Activated effector memory CD4-positive, alpha-beta T cell treated with Interleukin-2 at 50 U/mL for 16 hours (primary cell): ENCODE measurements around the gene ALDH1L2.
"Not testable (repeated sequence)": the region's sequence is repeated elsewhere in the genome, so short reads cannot be mapped to it uniquely, and the experiment has no call there.

Source experiments
- DNase-seq: peaks from one replicate; pipeline ENCODE4 v3.0.0-alpha.2; 2020

Gene ALDH1L2

DNA sequence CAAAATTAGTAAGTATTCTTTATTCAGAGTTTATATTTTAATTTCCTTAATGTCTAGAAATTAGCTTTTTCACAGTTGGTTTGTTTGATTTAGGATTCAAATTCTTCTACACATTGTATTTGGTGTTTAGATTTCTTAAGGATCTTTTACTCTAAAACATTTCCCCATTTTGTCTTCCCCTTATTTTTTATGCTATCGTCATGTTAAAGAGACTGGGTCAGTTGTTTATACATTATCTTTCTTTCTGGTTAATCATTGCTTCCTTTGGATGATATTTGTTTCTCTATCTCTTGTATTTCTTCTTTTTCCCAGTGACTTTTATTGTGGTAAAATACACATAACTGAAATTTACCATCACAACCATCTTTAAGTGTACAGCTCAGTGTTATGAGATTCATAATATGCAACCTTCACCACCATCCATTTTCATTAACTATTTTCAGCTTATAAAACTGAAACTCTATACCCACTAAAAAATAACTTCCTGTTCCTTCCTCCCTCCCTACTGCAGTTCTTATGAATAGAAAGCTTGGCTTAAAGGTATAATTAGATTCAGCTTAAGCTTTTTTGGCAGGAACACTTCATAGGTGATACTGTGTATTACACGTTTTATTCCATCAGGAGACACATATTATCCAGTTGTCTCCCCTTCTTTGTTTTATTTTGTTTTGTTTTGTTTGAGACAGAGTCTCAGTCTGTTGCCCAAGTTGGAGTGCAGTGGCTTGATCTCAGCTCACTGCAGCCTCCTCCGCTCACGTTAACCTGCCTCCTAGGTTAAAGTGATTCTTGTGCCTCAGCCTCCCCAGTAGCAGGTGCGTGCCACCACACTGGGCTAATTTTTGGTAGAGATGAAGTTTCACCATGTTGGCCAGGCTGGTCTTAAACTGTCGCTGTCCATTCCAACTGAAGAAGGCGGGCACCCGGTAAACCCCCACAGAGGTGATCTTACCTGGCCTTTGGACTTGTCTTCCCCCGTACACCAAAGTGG lies 53.1 kb downstream of the ALDH1L2 start:
- DNase-seq, result no peak

DNA sequence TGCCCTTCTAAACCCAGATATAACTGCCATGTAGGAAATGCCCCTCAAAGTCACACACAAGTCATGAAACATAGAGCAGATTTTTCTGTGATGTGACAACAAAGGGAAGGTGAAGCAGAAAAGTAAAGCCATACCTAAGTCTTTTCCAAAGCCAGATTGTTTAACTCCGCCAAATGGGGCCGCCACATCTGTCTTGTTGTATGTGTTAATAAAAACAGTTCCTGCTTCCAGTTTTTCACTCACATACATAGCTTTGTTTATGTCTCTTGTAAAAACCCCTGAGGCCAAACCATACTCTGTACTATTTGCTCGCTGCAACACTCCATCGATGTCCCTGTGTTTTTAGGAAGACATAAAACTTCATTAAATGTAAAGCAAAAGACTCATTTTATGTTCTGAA lies 57.8 kb downstream of the ALDH1L2 start:
- no peak for DNase-seq

DNA sequence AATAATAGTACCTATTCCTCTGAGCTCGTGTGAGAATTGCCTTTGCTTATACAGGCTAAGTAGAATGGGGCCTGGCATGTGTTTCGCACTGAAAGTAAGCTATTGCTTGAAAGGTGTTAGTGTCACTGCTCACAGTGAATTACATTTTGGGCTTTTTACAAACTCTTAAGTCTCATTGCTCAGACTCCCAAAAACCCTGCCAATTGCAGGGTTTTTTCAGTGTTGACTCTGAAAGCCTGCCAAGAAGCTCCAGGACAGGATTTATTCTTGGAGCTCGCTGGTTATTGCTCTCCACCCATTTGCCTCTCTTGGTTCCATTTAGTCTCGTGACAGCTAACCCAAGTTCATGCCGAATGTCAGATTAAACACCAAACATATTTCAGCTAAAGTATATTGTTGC lies 58.4 kb downstream of the ALDH1L2 start:
- DNase-seq, result no peak

DNA sequence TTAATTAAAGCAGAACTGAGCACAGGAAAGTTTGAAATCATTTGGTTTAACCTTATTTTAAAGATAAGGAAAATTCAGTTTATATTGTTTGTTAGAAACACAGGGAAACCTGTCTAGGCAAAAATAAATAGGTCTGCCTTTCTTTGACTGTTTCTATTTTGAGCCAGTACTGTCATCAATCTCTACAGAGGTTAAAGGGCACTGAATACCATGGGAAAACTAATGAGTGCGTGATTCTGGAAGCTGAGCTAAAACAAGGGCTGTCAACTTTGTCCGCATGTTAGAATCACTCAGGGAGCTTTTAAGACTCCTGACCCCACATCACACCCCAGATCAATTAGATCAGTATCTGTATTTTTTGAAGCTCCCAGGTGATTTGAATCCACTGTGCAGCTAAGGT lies 59.3 kb downstream of the ALDH1L2 start:
- DNase-seq, result no peak

DNA sequence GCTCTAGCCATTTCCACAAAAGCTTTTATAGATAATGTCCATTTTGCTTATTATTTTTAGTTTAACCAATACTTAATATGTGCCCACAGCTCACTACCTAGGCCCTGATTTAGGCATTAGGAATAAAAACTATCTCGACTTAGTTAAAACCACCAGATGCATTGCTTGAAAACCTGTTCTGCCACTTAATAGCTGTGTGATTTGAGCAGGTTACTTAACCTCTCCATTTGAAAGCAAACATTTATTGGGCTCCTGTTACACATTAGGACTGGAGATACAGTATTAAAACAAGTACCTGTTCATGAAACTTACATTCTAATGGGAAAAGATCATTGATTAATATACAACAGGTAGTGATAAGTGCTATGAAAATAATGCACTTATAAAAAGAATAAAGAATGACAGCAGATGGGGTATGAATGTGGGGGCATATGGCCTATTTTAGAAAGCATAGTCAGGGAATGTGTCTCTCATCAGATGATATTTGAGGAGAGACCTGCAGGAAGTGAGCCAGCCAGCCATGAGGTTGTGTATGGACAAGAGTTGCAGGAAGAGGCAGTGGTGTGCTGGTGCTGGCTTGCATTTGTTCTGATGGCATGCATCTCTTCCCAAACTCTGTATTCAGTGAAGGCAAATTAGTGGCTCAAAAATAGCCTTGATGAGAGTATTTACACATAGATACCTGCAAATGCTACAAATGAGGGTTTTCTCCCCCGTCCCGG lies 63.9 kb downstream of the ALDH1L2 start:
- DNase-seq, result no peak

DNA sequence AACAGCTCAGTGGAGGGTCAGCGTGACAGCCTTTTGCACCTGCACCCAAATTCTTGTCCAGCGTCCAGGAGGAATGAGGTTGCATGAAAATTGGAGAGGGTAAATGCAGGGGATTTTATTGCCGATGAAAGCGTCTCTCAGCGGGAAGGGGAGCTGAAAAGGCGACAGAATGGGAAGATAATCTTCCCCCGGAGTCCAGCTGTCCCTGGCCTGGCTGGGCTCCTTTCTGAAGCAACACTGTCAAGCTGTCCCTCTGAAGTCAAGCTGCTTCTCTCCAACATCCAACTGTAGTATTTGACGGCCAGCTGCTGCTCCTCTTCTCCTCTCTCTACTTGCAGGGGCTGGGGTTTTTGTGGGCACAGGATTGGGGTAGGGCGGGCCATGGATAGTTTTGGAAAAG lies 65.5 kb downstream of the ALDH1L2 start:
- DNase-seq, result no peak

- no peak for DNase-seq
Observed at GRCh38 chr12:105018012-105018411, 66.2 kb downstream of the ALDH1L2 start.

DNA sequence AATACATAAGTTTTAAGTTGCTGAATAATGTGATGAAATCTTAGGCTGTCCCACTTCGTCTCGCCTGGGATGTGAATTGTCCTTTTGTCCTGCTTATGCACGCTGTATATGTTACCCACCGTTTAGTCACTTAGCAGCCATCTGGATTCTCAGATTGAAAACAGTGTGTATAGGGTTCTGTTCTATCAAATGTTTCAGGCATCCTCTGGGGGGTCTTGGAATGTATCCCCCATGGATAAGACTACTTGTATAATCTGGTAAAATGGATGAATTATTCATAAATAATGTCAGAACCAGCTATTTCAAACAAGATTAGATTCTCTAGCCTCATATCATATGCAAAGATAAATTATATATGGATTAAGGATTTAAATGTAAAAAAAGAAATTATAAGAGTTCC lies 68.7 kb downstream of the ALDH1L2 start:
- DNase-seq, result no peak

DNA sequence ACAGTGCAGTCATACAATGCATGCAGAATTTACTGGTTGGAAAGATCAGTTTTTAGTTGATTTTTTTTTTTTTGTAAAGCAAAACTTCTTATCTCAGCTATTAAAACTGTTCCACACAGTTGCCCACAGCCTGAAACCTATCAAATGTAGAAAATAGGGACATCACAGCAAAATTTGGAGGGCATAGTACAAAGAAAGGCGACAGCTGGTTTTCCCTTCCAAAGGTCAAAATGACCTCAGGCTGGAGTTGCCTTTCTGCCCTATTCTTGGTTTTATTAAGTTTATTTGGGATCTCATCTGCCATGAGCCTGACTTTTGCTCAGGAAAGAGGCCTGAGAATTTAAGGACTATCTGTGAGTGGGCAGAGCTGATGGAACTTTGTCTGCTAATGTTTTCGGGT lies 69.7 kb downstream of the ALDH1L2 start:
- DNase-seq, result no peak

DNA sequence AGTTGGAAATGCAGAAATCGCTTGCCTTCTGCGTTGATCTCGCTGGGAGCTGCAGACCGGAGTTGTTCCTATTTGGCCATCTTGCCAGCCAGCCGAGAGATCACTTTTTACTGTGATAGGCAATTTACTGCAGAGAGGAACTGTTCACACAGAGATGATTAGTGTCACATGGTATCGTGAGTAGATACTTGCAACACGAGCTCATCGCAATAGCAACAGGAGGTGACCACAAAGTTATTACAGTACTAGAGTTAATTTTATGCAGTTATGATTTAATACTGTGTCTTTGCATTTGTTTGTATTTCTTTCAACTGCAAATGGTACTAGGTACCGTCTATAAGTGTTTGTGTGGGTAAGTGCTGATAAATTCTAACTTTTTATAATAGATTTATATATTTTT lies 70.4 kb downstream of the ALDH1L2 start:
- DNase-seq, result no peak

GRCh38 chr12:105001476-105001875 lies 82.8 kb downstream of the ALDH1L2 start:
- DNase-seq, result no peak

DNA sequence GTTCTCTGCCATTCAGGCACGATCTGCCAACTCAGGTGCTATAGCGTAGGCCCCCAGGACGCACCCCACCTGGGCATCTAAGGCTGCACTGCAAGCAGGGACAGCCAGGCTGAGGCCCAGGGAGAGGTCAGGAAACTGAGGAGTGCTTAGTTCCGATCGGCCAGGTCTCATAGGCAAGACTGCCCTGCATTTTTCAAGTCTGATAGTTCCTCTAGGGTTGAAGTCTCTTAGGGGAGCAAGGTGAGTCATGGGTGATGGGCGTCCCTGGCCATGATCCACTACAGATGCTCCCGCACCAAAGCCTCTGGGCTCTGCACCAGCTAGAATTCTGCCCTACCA lies 84.9 kb downstream of the ALDH1L2 start:
- DNase-seq, result no peak

DNA sequence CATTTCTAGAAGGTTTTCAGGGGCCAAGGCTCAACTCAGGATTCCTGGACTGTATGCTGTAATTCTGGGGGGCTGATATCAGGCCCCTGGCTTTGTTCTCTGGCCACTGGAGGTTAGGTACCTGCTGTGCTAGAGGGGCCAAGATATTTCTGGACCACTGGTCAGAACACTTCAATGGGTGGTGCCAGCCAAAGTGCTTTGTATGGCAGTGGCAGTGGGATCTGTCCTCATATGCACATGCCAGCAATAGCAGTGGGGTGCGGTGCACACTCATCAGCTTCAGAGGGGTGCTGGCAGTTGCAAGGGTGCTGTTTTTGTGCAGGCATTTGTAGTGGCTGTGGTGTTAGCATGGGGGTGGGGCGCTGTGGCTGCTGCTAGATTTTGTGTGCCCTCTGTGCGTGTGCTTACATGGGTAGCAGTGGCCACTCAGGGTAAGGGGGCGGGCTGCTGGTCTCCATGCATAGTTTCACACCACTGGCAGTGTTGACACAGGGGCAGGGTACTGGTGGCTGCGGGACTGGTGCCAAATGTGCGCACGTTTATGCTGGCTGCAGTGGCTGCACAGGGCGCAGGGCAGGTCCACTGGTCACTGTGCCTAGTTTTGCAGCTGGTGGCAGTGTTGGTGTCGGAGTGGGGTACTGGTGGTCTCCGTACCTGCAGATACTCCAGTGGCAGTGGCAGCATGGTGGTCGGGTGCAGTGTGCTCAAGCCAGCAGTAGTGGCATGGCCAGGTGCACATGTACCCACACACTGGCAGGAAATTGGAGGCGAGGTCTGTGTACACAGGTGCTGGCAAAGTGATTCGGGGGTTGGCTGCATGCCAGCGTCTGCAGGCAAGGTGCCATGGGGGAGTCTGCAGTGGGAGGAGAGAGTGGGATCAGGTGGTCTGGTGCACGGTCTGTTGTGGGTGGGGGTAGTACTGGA lies 85.6 kb downstream of the ALDH1L2 start:
- DNase-seq, result no peak

DNA sequence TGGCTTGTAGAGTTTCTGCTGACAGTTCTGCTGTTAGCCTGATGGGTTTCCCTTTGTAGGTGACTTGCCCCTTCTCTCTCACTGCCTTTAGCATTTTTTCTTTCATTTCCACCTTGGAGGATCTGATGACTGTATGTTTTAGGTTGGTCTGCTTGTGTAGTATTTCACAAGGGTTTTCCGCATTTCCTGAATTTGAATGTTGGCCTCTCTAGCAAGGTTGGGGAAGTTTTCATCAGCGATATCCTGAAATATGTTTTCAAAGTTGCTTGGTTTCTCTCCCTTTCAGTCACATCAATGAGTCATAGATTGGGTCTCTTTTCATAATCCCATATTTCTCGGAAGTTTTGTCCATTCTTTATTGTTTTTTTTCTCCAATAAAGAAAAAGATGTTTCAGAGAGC lies 86.7 kb downstream of the ALDH1L2 start:
- no peak for DNase-seq

DNA sequence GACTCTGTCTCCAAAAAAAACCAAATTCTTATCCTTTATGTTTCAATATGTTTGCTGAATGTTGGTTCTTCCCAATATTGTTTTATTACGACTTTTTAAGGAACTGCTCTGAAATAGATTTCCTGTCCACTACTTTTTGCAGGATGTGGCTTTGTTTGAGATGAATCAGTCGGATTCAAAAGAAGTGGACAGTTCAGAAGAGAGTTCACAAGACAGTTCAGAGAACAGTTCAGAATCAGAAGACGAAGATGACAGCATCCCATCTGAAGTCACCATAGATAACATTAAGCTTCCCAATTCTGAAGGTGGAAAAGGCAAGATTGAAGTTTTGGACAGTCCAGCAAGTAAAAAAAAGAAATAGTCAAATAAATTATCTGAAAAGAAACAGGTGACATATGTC lies 89.9 kb downstream of the ALDH1L2 start:
- DNase-seq, result no peak

- no peak for DNase-seq
Observed at GRCh38 chr12:104991565-104992128, 92.6 kb downstream of the ALDH1L2 start.

- no peak for DNase-seq
Observed at GRCh38 chr12:104990950-104991349, 93.3 kb downstream of the ALDH1L2 start.

DNA sequence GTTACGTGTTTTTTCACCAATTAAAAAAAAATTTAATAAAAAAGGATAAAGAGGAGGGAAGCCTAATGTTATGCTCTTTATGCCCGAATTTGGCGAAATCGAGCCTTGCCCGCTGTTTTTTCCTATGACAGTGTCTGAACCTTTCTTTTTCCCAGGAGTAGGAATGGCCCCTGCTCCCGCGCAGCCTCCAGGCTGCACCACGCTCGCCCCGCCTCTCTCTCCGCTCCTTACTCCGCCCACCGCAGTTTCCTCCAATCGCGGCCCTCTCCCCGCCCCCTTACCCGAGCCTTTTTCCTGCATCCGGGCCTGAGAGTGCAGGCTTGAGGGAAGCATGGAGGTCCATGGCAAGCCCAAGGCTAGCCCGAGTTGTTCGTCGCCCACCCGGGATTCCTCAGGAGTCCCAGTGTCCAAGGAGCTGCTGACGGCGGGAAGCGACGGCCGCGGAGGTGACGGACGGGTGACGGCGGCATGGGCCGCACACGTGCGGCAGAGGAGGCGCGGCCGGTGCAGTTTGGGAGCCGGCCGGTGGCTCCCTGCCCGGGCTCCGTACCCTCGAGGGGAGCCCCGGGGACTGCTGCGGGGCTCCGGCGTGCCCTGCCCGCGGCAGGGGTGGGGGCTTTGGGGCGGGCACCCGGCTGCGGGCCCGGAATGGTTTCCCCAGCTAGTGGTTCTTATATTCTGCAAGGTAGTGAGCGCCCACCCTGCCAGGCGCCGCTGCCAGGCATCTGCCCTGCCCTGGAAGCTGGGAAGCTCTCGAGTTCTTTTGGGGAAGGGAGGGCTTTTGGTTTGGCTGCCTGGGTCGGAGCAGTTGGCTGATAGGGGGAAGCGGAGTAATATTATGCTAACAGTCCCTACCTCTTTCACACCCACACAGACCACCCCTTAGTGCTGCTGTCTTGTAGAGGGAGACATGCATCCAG lies 98.0 kb downstream of the ALDH1L2 start, which contains the start of gene NOPCHAP1:
TSS of gene NOPCHAP1 (plus strand) at position 295 of the 920 bp plus-strand sequence. CDS start at position 332, 37 bp downstream.
- DNase-seq, result peak; percentile 77

- DNase-seq, result no peak
Observed at GRCh38 chr12:104985206-104985605, 99.1 kb downstream of the ALDH1L2 start.

- not testable (repeated sequence) for DNase-seq
Observed at GRCh38 chr12:104977688-104978087, 106.6 kb downstream of the ALDH1L2 start.

- DNase-seq, result no peak
Observed at GRCh38 chr12:104976703-104977102, 107.6 kb downstream of the ALDH1L2 start.
